NCI-H748 (cell line): ENCODE data around the gene OR10K1.

Experiments
- DNase-seq: peaks from one replicate; lab custom pipeline; 2025; ENCODE audit not compliant: unreplicated experiment; lab: John Stamatoyannopoulos, UW

OR10K1 gene

GRCh38 chr1:158516966-158517365 is 55.3 kb downstream of the OR10K1 start:
- DNase-seq, result no peak
